ENCODE measurements around the gene GRK1. TPM values are rescaled to one million over a fixed set of nuclear protein-coding genes. Genes with fewer than 3 reads are reported as not detected.
"Not testable (repeated sequence)": the region's sequence is repeated elsewhere in the genome, so short reads cannot be mapped to it uniquely, and the experiment has no call there.

GRK1 gene
- total RNA-seq, 1 donor from 2014 or later, result 0.07 TPM

- TF ChIP-seq, protein P1, sequence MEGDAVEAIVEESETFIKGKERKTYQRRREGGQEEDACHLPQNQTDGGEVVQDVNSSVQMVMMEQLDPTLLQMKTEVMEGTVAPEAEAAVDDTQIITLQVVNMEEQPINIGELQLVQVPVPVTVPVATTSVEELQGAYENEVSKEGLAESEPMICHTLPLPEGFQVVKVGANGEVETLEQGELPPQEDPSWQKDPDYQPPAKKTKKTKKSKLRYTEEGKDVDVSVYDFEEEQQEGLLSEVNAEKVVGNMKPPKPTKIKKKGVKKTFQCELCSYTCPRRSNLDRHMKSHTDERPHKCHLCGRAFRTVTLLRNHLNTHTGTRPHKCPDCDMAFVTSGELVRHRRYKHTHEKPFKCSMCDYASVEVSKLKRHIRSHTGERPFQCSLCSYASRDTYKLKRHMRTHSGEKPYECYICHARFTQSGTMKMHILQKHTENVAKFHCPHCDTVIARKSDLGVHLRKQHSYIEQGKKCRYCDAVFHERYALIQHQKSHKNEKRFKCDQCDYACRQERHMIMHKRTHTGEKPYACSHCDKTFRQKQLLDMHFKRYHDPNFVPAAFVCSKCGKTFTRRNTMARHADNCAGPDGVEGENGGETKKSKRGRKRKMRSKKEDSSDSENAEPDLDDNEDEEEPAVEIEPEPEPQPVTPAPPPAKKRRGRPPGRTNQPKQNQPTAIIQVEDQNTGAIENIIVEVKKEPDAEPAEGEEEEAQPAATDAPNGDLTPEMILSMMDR (IDR thresholded peaks at IDR 0.05), result peak; percentile 74
- H3K27me3 Mint-ChIP-seq (ENCODE audit: low read depth); H3K27ac Mint-ChIP-seq (ENCODE audit: unreplicated experiment); H3K4me3 Mint-ChIP-seq (ENCODE audit: unreplicated experiment); H3K9me3 Mint-ChIP-seq (ENCODE audit: low read depth): not testable (repeated sequence)
- peak; percentile 77 for DNase-seq (ENCODE audit: low spot score)
- H3K4me1 Mint-ChIP-seq (ENCODE audit: low read depth), result peaks cover 23% of the 10 kb centered on the region
- H3K36me3 Mint-ChIP-seq (ENCODE audit: low read depth), result peaks cover 16% of the 10 kb centered on the region
Observed at GRCh38 chr13:113621498-113621897, 45.5 kb upstream of the GRK1 start.

GRCh38 chr13:113621986-113622550 is 45.0 kb upstream of the GRK1 start:
- H3K4me1 Mint-ChIP-seq (ENCODE audit: low read depth), result peaks cover 23% of the 10 kb centered on the region
- not testable (repeated sequence) for H3K27me3 Mint-ChIP-seq (ENCODE audit: low read depth); H3K9me3 Mint-ChIP-seq (ENCODE audit: low read depth); H3K27ac Mint-ChIP-seq (ENCODE audit: unreplicated experiment); H3K4me3 Mint-ChIP-seq (ENCODE audit: unreplicated experiment)
- peaks cover 19% of the 10 kb centered on the region for H3K36me3 Mint-ChIP-seq (ENCODE audit: low read depth)
- peak; percentile 72 for DNase-seq (ENCODE audit: low spot score)

DNA sequence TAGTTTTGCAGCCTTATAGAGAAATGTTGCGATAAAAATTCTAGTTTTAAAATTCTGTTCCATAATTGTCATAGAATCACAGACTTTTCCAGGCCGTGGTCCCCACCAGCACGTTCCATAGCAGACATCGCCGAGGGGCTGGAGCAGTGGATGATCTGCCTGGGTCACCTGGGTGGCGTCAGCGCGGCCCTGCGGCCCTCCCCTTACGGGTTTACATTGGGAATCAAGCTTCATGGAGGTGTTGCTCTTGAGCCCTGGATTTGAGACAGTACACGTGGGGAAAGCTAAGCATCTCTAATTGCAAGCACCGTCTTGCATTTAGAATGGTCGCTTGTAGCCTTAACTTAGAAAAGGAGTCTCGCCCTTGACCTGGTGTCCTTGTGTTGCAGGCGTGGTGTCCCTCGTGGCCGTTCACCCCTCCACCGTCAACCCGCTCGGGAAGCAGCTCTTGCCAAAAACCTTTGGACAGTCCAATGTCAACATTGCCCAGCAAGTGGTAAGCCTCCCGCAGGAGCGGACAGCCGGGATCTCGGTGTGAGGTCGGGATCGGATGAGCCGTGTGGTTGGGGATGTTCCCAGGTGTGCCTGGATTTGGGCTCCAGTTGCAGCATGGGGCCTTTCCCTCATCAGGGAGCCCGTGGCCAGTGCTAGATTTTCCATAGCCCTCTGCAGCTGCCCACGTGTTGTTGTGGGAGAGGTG is 44.1 kb upstream of the GRK1 start:
- Mint-ChIP-seq H3K27me3 (ENCODE audit: low read depth) (no peaks in the 10 kb centered on the region), H3K36me3 (ENCODE audit: low read depth) (peaks cover 19% of the 10 kb centered on the region), H3K9me3 (ENCODE audit: low read depth) (no peaks in the 10 kb centered on the region), H3K27ac (ENCODE audit: unreplicated experiment) (no peak overlapping the region), H3K4me3 (ENCODE audit: unreplicated experiment) (no peak overlapping the region), H3K4me1 (ENCODE audit: low read depth) (peaks cover 18% of the 10 kb centered on the region)
- peak; percentile 71 for DNase-seq (ENCODE audit: low spot score)
- TF ChIP-seq, protein P1 (IDR thresholded peaks at IDR 0.05), result no peak

DNA sequence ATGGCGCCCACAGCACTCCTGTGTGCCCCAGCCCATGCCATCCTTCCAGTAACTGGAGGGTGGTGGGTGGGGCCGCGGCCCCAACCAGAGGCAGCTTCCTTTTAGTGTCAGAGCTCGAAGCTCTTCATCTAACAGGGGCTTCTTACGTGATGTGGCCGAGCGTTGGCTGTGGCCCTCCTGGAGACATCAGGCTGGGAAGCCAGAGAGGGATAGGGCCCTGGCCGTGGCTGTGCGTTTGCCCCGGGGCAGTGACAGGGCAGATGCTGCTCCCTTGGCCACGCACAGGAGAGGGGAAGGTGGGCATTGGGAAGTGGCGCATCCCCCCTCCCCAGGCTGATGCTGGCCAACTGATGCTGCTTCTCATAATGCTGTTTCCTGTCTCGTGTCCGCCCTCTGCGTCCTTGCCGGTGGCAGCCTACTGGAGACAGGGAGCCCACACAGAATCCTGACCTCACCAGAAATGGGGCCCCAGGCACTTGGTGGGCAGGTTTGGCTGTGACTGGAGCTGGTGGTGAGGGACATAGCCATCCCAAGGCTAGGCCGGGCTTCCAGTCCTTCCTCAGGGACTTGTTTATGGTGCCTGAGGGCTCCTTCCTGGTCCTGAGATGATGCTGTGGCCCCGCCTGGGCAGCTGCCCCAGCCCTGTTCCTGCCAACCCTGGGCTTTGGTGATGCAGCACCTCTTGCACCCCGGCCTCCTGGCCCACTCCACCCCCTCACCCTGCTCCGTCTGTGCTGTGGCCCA is 43.4 kb upstream of the GRK1 start:
- Mint-ChIP-seq H3K9me3 (ENCODE audit: low read depth) (no peaks in the 10 kb centered on the region), H3K4me3 (ENCODE audit: unreplicated experiment) (no peak overlapping the region), H3K27me3 (ENCODE audit: low read depth) (no peaks in the 10 kb centered on the region), H3K36me3 (ENCODE audit: low read depth) (peaks cover 21% of the 10 kb centered on the region), H3K4me1 (ENCODE audit: low read depth) (peaks cover 14% of the 10 kb centered on the region), H3K27ac (ENCODE audit: unreplicated experiment) (no peak overlapping the region)
- DNase-seq (ENCODE audit: low spot score), result peak; percentile 83
- TF ChIP-seq, protein P1 (IDR thresholded peaks at IDR 0.05), result no peak

- Mint-ChIP-seq H3K27ac (ENCODE audit: unreplicated experiment) (no peak overlapping the region), H3K36me3 (ENCODE audit: low read depth) (peaks cover 20% of the 10 kb centered on the region), H3K27me3 (ENCODE audit: low read depth) (no peaks in the 10 kb centered on the region), H3K4me1 (ENCODE audit: low read depth) (peaks cover 14% of the 10 kb centered on the region), H3K4me3 (ENCODE audit: unreplicated experiment) (no peak overlapping the region), H3K9me3 (ENCODE audit: low read depth) (no peaks in the 10 kb centered on the region)
- no peak for DNase-seq (ENCODE audit: low spot score)
- TF ChIP-seq, protein P1 (IDR thresholded peaks at IDR 0.05), result no peak
Observed at GRCh38 chr13:113624235-113624587, 42.8 kb upstream of the GRK1 start.

- not testable (repeated sequence) for DNase-seq (ENCODE audit: low spot score); H3K4me3 Mint-ChIP-seq (ENCODE audit: unreplicated experiment); H3K9me3 Mint-ChIP-seq (ENCODE audit: low read depth); H3K27me3 Mint-ChIP-seq (ENCODE audit: low read depth)
- Mint-ChIP-seq H3K27ac (ENCODE audit: unreplicated experiment) (peak overlapping the region; percentile 17), H3K36me3 (ENCODE audit: low read depth) (peaks cover 22% of the 10 kb centered on the region), H3K4me1 (ENCODE audit: low read depth) (peaks cover 14% of the 10 kb centered on the region)
Observed at GRCh38 chr13:113624640-113625304, 42.2 kb upstream of the GRK1 start.
